Mononuclear cell (primary cell): ENCODE measurements around the gene F11R. TPM values are rescaled to one million over a fixed set of nuclear protein-coding genes. Genes with fewer than 3 reads are reported as not detected.
"Not testable (repeated sequence)": the region's sequence is repeated elsewhere in the genome, so short reads cannot be mapped to it uniquely, and the experiment has no call there.

Experiments used
- H3K27me3 ChIP-seq: 2 replicates; pipeline ENCODE4 v1.6.0; 2011; ENCODE audit warnings: low read length, control low read depth; ENCODE audit not compliant: insufficient read depth
- H3K4me1 ChIP-seq: 2 replicates; pipeline ENCODE4 v1.5.1; 2011; ENCODE audit warnings: mild to moderate bottlenecking, low read length, control low read depth; ENCODE audit not compliant: insufficient read depth
- H3K4me3 ChIP-seq: 2 replicates; pipeline ENCODE4 v1.5.1; 2011; ENCODE audit warnings: mild to moderate bottlenecking, low read length, moderate library complexity
- H3K9me3 ChIP-seq: 2 replicates; pipeline ENCODE4 v1.5.1; 2011; ENCODE audit warnings: low read depth, mild to moderate bottlenecking, control low read depth, low read length
- total RNA-seq: library from RNA; depleted of rRNA; stranded (reverse); fragments of >200 nt; gene quantifications from one replicate; pipeline ENCODE4 v1.2.3, GENCODE V29; 2012

F11R gene
- total RNA-seq, 1 donor = 37.7 TPM

- H3K9me3 ChIP-seq, H3K4me1 ChIP-seq, H3K27me3 ChIP-seq, H3K4me3 ChIP-seq: not testable (repeated sequence)
These were observed 6.0 kb upstream of the F11R start for GRCh38 chr1:161026954-161027353.

- H3K9me3 ChIP-seq, H3K27me3 ChIP-seq, H3K4me3 ChIP-seq: not testable (repeated sequence)
- peaks cover 43% of the 10 kb centered on the region for H3K4me1 ChIP-seq
These were observed 1.5 kb upstream of the F11R start for GRCh38 chr1:161022432-161022831.

GRCh38 chr1:161021970-161022353 is 1.0 kb upstream of the F11R start:
- Histone ChIP-seq H3K27me3 (no peaks in the 10 kb centered on the region), H3K9me3 (no peaks in the 10 kb centered on the region), H3K4me1 (peaks cover 48% of the 10 kb centered on the region), H3K4me3 (no peak overlapping the region)

- H3K4me1 ChIP-seq = peaks cover 48% of the 10 kb centered on the region
- H3K4me3 ChIP-seq = peak overlapping the region; percentile 67
- no peaks in the 10 kb centered on the region for H3K27me3 ChIP-seq
- no peaks in the 10 kb centered on the region for H3K9me3 ChIP-seq
These were observed 415 bp upstream of the F11R start for GRCh38 chr1:161021165-161021969.

- Histone ChIP-seq H3K9me3 (no peaks in the 10 kb centered on the region), H3K4me3 (peak overlapping the region; percentile 67), H3K4me1 (peaks cover 48% of the 10 kb centered on the region), H3K27me3 (no peaks in the 10 kb centered on the region)
These were observed 1.0 kb downstream of the F11R start for GRCh38 chr1:161019751-161020495.

GRCh38 chr1:161019111-161019660 is 1.8 kb downstream of the F11R start:
- H3K27me3 ChIP-seq, H3K9me3 ChIP-seq, H3K4me3 ChIP-seq: not testable (repeated sequence)
- H3K4me1 ChIP-seq = peaks cover 53% of the 10 kb centered on the region

- Histone ChIP-seq H3K4me3 (no peak overlapping the region), H3K9me3 (no peaks in the 10 kb centered on the region), H3K4me1 (peaks cover 59% of the 10 kb centered on the region), H3K27me3 (no peaks in the 10 kb centered on the region)
These were observed 2.4 kb downstream of the F11R start for GRCh38 chr1:161018631-161018930.

GRCh38 chr1:161017756-161018630 is 3.0 kb downstream of the F11R start:
- no peak overlapping the region for H3K4me3 ChIP-seq

GRCh38 chr1:161017181-161017580 is 3.8 kb downstream of the F11R start:
- H3K4me1 ChIP-seq = peaks cover 72% of the 10 kb centered on the region
- H3K27me3 ChIP-seq, H3K4me3 ChIP-seq, H3K9me3 ChIP-seq: not testable (repeated sequence)

More at GRCh38 chr1:161017756-161018630, 3.0 kb downstream of the F11R start:
- Histone ChIP-seq H3K4me1 (peaks cover 65% of the 10 kb centered on the region), H3K9me3 (no peaks in the 10 kb centered on the region), H3K27me3 (no peaks in the 10 kb centered on the region)

GRCh38 chr1:161016683-161017082 is 4.3 kb downstream of the F11R start:
- H3K4me1 ChIP-seq = peaks cover 74% of the 10 kb centered on the region
- not testable (repeated sequence) for H3K4me3 ChIP-seq, H3K9me3 ChIP-seq, H3K27me3 ChIP-seq

- Histone ChIP-seq H3K9me3 (no peaks in the 10 kb centered on the region), H3K4me3 (peak overlapping the region; percentile 32), H3K4me1 (peaks cover 46% of the 10 kb centered on the region), H3K27me3 (no peaks in the 10 kb centered on the region)
These were observed 7.3 kb downstream of the F11R start for GRCh38 chr1:161013488-161014230.

- Histone ChIP-seq H3K4me1 (peaks cover 40% of the 10 kb centered on the region), H3K27me3 (no peaks in the 10 kb centered on the region), H3K4me3 (peak overlapping the region; percentile 32), H3K9me3 (no peaks in the 10 kb centered on the region)
These were observed 7.8 kb downstream of the F11R start for GRCh38 chr1:161013131-161013487.

GRCh38 chr1:161012420-161012819 is 8.5 kb downstream of the F11R start:
- Histone ChIP-seq H3K27me3 (no peaks in the 10 kb centered on the region), H3K9me3 (no peaks in the 10 kb centered on the region), H3K4me3 (no peak overlapping the region), H3K4me1 (peaks cover 33% of the 10 kb centered on the region)

- H3K4me3 ChIP-seq = no peak overlapping the region
- peaks cover 29% of the 10 kb centered on the region for H3K4me1 ChIP-seq
- no peaks in the 10 kb centered on the region for H3K9me3 ChIP-seq
- H3K27me3 ChIP-seq = no peaks in the 10 kb centered on the region
These were observed 11.2 kb downstream of the F11R start for GRCh38 chr1:161009602-161010211.
